HepG2 (cell line): ENCODE data around the gene TRIM10. TPM values are rescaled to one million over a fixed set of nuclear protein-coding genes. Genes with fewer than 3 reads are reported as not detected.

ENCODE experiments used
- ARID4A ChIP-seq: sonication (generic); formaldehyde crosslinking; IDR thresholded peaks from 2 replicates; pipeline ENCODE4 v1.5.0; 2020; ENCODE audit warnings: mild to moderate bottlenecking, missing genetic modification reagents, borderline replicate concordance
- ATAD3A ChIP-seq: sonication (generic); formaldehyde crosslinking; IDR thresholded peaks from 2 replicates; pipeline ENCODE4 v1.4.0; 2020; ENCODE audit warnings: missing genetic modification reagents
- CBX1 ChIP-seq: IDR thresholded peaks from one replicate; pipeline ENCODE4 v1.6.1; 2016; ENCODE audit warnings: antibody characterized with exemption, low read depth
- CBX2 ChIP-seq, 2 experiments: fragments of 200-600 bp in 1 of 2; sonication (generic); formaldehyde crosslinking in 1 of 2; IDR thresholded peaks; 2 replicates each; pipeline versions ENCODE4 v1.7.0 to v1.8.1; 2018 to 2022; ENCODE audit warnings: low read depth in 2 of 2, low read length in 1 of 2, mild to moderate bottlenecking in 1 of 2, missing genetic modification reagents in 1 of 2
- EEA1 ChIP-seq: sonication (generic); formaldehyde crosslinking; IDR thresholded peaks from 2 replicates; pipeline ENCODE4 v1.5.1; 2020; ENCODE audit warnings: mild to moderate bottlenecking, missing genetic modification reagents, borderline replicate concordance
- ELF3 ChIP-seq: IDR thresholded peaks from 2 replicates; pipeline ENCODE4 v1.6.1; 2016; ENCODE audit warnings: missing genetic modification reagents, missing compliant biosample characterization
- ERF ChIP-seq: IDR thresholded peaks from 2 replicates; pipeline ENCODE4 v1.6.1; 2018; ENCODE audit warnings: missing biosample characterization, missing genetic modification reagents
- ISL2 ChIP-seq: sonication (generic); formaldehyde crosslinking; IDR thresholded peaks from 2 replicates; pipeline ENCODE4 v1.5.0; 2020; ENCODE audit warnings: missing genetic modification reagents
- KDM2A ChIP-seq: sonication (generic); formaldehyde crosslinking; IDR thresholded peaks from 2 replicates; pipeline ENCODE4 v1.4.0; 2020; ENCODE audit warnings: low read depth, missing genetic modification reagents, borderline replicate concordance
- PHF5A ChIP-seq: IDR thresholded peaks from one replicate; pipeline ENCODE4 v1.6.1; 2018; ENCODE audit warnings: low read depth, missing genetic modification reagents; ENCODE audit not compliant: unreplicated experiment
- PITX1 ChIP-seq: sonication (generic); formaldehyde crosslinking; IDR thresholded peaks from 2 replicates; pipeline ENCODE4 v1.5.1; 2020; ENCODE audit warnings: mild to moderate bottlenecking, missing genetic modification reagents
- PPARG ChIP-seq: conservative IDR thresholded peaks from 2 replicates; pipeline ENCODE4 v1.6.1; 2016; ENCODE audit warnings: missing biosample characterization, missing genetic modification reagents
- SIX1 ChIP-seq: sonication (generic); formaldehyde crosslinking; IDR thresholded peaks from 2 replicates; pipeline ENCODE4 v1.4.0; 2020; ENCODE audit warnings: missing genetic modification reagents, borderline replicate concordance
- TBL1XR1 ChIP-seq: fragments of 150-350 bp; IDR thresholded peaks from 2 replicates; pipeline ENCODE4 v1.6.1; 2014; ENCODE audit warnings: borderline replicate concordance, low read length; ENCODE audit not compliant: partially characterized antibody
- TGIF2 ChIP-seq: IDR thresholded peaks from 2 replicates; pipeline ENCODE4 v1.6.1; 2016; ENCODE audit warnings: control low read depth, missing compliant biosample characterization
- TOE1 ChIP-seq: sonication (generic); formaldehyde crosslinking; IDR thresholded peaks from 2 replicates; pipeline ENCODE4 v1.4.0; 2020; ENCODE audit warnings: mild to moderate bottlenecking, missing genetic modification reagents
- ZC3H4 ChIP-seq: sonication (generic); formaldehyde crosslinking; IDR thresholded peaks from 2 replicates; pipeline ENCODE4 v1.4.0; 2020; ENCODE audit warnings: missing genetic modification reagents, borderline replicate concordance
- ZNF205 ChIP-seq: IDR thresholded peaks from 2 replicates; pipeline ENCODE4 v1.6.1; 2018; ENCODE audit warnings: missing biosample characterization, missing genetic modification reagents
- ZNF232 ChIP-seq: sonication (generic); formaldehyde crosslinking; IDR thresholded peaks from 2 replicates; pipeline ENCODE4 v1.4.0; 2020; ENCODE audit warnings: missing genetic modification reagents, borderline replicate concordance
- ZNF44 ChIP-seq: sonication (generic); formaldehyde crosslinking; IDR thresholded peaks from 2 replicates; pipeline ENCODE4 v1.5.1; 2020; ENCODE audit warnings: mild to moderate bottlenecking, missing genetic modification reagents
- ZNF563 ChIP-seq: sonication (generic); formaldehyde crosslinking; IDR thresholded peaks from 2 replicates; pipeline ENCODE4 v1.8.0; 2022; ENCODE audit warnings: mild to moderate bottlenecking, moderate library complexity, missing genetic modification reagents
- ZNF644 ChIP-seq: IDR thresholded peaks from 2 replicates; pipeline ENCODE4 v1.6.1; 2016; ENCODE audit warnings: low read depth
- ZNF790 ChIP-seq: sonication (generic); formaldehyde crosslinking; IDR thresholded peaks from 2 replicates; pipeline ENCODE4 v1.8.0; 2022; ENCODE audit warnings: missing genetic modification reagents, mild to moderate bottlenecking, borderline replicate concordance
- polyA plus RNA-seq, 8 experiments: library from polyadenylated mRNA; depleted of rRNA in 3 of 8; stranded (reverse) in 7 of 8; unstranded in 1 of 8; fragments of >200 nt; fragmentation: Illumina TruSeq in 4 of 8; extraction: Trizol in 4 of 8; gene quantifications; 2 replicates each; pipeline versions ENCODE4 v1.2.1 to v1.2.3, GENCODE V29; 2011 to 2016; ENCODE audit warnings: low read depth in 4 of 8, missing spikeins in 1 of 8, mixed read lengths in 1 of 8; ENCODE audit not compliant: insufficient read depth in 1 of 8
- total RNA-seq, 5 experiments: library from RNA; depleted of rRNA; stranded (reverse); fragments of >200 nt; fragmentation: Illumina TruSeq; extraction: Trizol; gene quantifications; 2 replicates each; pipeline ENCODE4 v1.2.3, GENCODE V29; 2016; ENCODE audit warnings: low read depth in 1 of 5
- TF ChIP-seq, protein P1 (sequence below): sonication (generic); formaldehyde crosslinking; IDR thresholded peaks from 2 replicates; pipeline ENCODE4 v1.5.0; 2020; ENCODE audit warnings: mild to moderate bottlenecking, missing genetic modification reagents, moderate library complexity

Gene TRIM10
- total and polyA plus RNA-seq, 2 of the 13 experiments (the other 11 are each of a cell fraction or from before 2014, with no cell fraction given): 4.1 to 6.8 TPM

DNA sequence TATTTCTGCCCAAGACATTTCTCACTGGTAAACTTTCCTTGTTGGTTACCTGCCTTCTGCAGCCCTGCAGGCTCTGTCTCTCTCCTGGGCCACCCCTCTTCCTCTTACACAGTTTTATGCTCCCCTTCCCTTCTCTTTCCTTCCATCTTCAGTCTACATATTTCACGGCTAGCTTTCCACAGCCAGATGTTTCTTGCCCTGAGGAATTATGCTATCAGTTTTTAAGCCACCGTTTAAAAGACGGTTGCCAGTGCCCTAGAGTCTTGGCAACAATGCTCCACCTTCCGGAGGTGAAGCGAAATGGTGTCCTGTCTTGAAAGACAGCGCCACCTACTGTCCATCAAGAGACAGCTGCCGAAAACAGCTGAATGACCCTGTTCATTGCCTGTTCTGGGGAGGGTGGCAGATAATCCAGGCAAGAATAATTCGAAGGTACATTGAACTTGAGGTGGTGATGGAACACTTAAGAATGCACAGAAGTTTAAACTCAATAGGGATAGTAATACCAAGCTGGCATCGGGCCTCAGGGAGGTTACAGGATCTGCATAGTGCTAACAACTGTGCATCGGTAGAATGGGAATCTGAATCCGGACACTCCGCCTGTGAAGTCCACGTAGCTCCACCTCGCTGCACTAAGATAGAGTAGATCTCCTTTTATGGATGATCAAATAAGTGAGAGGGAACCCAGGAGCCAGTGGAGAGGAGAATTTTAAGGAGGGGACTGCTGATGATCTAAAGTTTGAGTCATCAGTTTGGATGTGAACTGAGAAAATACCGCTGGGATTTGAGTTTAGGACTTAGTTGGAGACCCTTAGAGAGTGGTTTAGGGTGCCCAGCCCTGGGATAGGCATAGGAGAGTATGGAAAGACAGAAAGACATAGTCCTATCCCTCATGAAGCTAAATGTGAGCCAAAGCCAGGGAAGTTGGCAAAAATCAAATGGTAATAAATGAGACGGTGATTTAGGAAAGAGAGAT lies 29.8 kb downstream of the TRIM10 start (continued):
- TF ChIP-seq CBX1: no peak
- 0 out of 2 replicates have a peak, but pooled peaks have one; percentile 53 for TF ChIP-seq TGIF2 (CRISPR knock-in tag)
- peak; percentile 16; the same call in 1 of the 2 replicates for TF ChIP-seq ISL2 (CRISPR knock-in tag)
- TF ChIP-seq ZNF563: no peak
- no peak for TF ChIP-seq SIX1 (CRISPR knock-in tag)
- TF ChIP-seq ERF: peak; percentile 95
- TF ChIP-seq ZNF790 (CRISPR knock-in tag): no peak
- TF ChIP-seq TOE1 (CRISPR knock-in tag): 0 out of 2 replicates have a peak, but pooled peaks have one; percentile 47
- peak; percentile 29 for TF ChIP-seq TBL1XR1
- peak; percentile 58; the same call in 1 of the 2 replicates for TF ChIP-seq PPARG (CRISPR knock-in tag)
- peak; percentile 32; the same call in 1 of the 2 replicates for TF ChIP-seq PITX1
- no peak for TF ChIP-seq EEA1 (CRISPR knock-in tag)
- TF ChIP-seq ELF3 (CRISPR knock-in tag): peak; percentile 76; the same call in 1 of the 2 replicates
- 0 out of 2 replicates have a peak, but pooled peaks have one; percentile 25 for TF ChIP-seq ZNF205 (CRISPR knock-in tag)
- TF ChIP-seq ARID4A (CRISPR knock-in tag): peak; percentile 59; the same call in 1 of the 2 replicates
- TF ChIP-seq ATAD3A: no peak
- no peak for TF ChIP-seq CBX2 (IDR thresholded peaks at IDR 0.05; ENCODE audit: low read depth, low read length)
- TF ChIP-seq CBX2 (CRISPR knock-in tag; IDR thresholded peaks at IDR 0.05; ENCODE audit: low read depth): no peak
- TF ChIP-seq, protein P1, sequence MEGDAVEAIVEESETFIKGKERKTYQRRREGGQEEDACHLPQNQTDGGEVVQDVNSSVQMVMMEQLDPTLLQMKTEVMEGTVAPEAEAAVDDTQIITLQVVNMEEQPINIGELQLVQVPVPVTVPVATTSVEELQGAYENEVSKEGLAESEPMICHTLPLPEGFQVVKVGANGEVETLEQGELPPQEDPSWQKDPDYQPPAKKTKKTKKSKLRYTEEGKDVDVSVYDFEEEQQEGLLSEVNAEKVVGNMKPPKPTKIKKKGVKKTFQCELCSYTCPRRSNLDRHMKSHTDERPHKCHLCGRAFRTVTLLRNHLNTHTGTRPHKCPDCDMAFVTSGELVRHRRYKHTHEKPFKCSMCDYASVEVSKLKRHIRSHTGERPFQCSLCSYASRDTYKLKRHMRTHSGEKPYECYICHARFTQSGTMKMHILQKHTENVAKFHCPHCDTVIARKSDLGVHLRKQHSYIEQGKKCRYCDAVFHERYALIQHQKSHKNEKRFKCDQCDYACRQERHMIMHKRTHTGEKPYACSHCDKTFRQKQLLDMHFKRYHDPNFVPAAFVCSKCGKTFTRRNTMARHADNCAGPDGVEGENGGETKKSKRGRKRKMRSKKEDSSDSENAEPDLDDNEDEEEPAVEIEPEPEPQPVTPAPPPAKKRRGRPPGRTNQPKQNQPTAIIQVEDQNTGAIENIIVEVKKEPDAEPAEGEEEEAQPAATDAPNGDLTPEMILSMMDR (CRISPR knock-in tag): peak; percentile 100
- peak; percentile 77 for TF ChIP-seq PHF5A (CRISPR knock-in tag)
- TF ChIP-seq ZNF232: no peak
- peak; percentile 82; the same call in 1 of the 2 replicates for TF ChIP-seq KDM2A (CRISPR knock-in tag)
- no peak for TF ChIP-seq ZNF44 (CRISPR knock-in tag)
- TF ChIP-seq ZC3H4 (CRISPR knock-in tag): no peak
- peak; percentile 90 for TF ChIP-seq ZNF644 (CRISPR knock-in tag)
